Activated naive CD4-positive, alpha-beta T cell treated with anti-CD3 and anti-CD28 coated beads, Interleukin-2, amount 50 U/mL, for 16 hours (primary cell): ENCODE results near the gene GRM8.
"Not testable (repeated sequence)": the region's sequence is repeated elsewhere in the genome, so short reads cannot be mapped to it uniquely, and the experiment has no call there.

Source experiments
- DNase-seq: peaks from one replicate; pipeline ENCODE4 v3.0.0-alpha.2; 2020

Gene GRM8

GRCh38 chr7:126905255-126905654 lies 347.5 kb downstream of the GRM8 start:
- DNase-seq, result not testable (repeated sequence)

- not testable (repeated sequence) for DNase-seq
Observed at GRCh38 chr7:126901041-126901765, 351.5 kb downstream of the GRM8 start.

- DNase-seq, result not testable (repeated sequence)
Observed at GRCh38 chr7:126887980-126888379, 364.8 kb downstream of the GRM8 start.

GRCh38 chr7:126887560-126887959 lies 365.2 kb downstream of the GRM8 start:
- not testable (repeated sequence) for DNase-seq

- not testable (repeated sequence) for DNase-seq
Observed at GRCh38 chr7:126882730-126883129, 370.0 kb downstream of the GRM8 start.

- not testable (repeated sequence) for DNase-seq
Observed at GRCh38 chr7:126881908-126882307, 370.8 kb downstream of the GRM8 start.

GRCh38 chr7:126881315-126881714 lies 371.4 kb downstream of the GRM8 start:
- DNase-seq, result no peak

- DNase-seq, result not testable (repeated sequence)
Observed at GRCh38 chr7:126876536-126876935, 376.2 kb downstream of the GRM8 start.

GRCh38 chr7:126856691-126857291 lies 395.9 kb downstream of the GRM8 start:
- no peak for DNase-seq

GRCh38 chr7:126845331-126845730 lies 407.4 kb downstream of the GRM8 start:
- no peak for DNase-seq

GRCh38 chr7:126843883-126844282 lies 408.9 kb downstream of the GRM8 start:
- DNase-seq, result no peak

- DNase-seq, result no peak
Observed at GRCh38 chr7:126843336-126843735, 409.4 kb downstream of the GRM8 start.

GRCh38 chr7:126842451-126842850 lies 410.3 kb downstream of the GRM8 start:
- DNase-seq, result no peak

- no peak for DNase-seq
Observed at GRCh38 chr7:126840869-126841268, 411.9 kb downstream of the GRM8 start.

- DNase-seq, result no peak
Observed at GRCh38 chr7:126839624-126840023, 413.1 kb downstream of the GRM8 start.

GRCh38 chr7:126838194-126838593 lies 414.5 kb downstream of the GRM8 start:
- no peak for DNase-seq

GRCh38 chr7:126831241-126831640 lies 421.5 kb downstream of the GRM8 start:
- not testable (repeated sequence) for DNase-seq

GRCh38 chr7:126820925-126821324 lies 431.8 kb downstream of the GRM8 start:
- no peak for DNase-seq

- DNase-seq, result no peak
Observed at GRCh38 chr7:126819197-126819484, 433.6 kb downstream of the GRM8 start.

GRCh38 chr7:126818393-126819196 lies 434.1 kb downstream of the GRM8 start:
- DNase-seq, result no peak

GRCh38 chr7:126809188-126809587 lies 443.6 kb downstream of the GRM8 start:
- DNase-seq, result no peak

GRCh38 chr7:126806614-126807013 lies 446.1 kb downstream of the GRM8 start:
- DNase-seq, result peak; percentile 6

GRCh38 chr7:126805351-126805750 lies 447.4 kb downstream of the GRM8 start:
- no peak for DNase-seq

- DNase-seq, result no peak
Observed at GRCh38 chr7:126804604-126805003, 448.1 kb downstream of the GRM8 start.
